Body of pancreas (tissue), 4 donors: ENCODE data around the gene ABHD4. TPM values are rescaled to one million over a fixed set of nuclear protein-coding genes. Genes with fewer than 3 reads are reported as not detected.
A peak's percentile ranks its signal among the peaks of the same experiment; 100 is the strongest.
"Not testable (repeated sequence)": the region's sequence is repeated elsewhere in the genome, so short reads cannot be mapped to it uniquely, and the experiment has no call there.

Experiments
- ATAC-seq: fragments of 150-250 bp; one replicate; pipeline ENCODE4 v1.9.1; 2016
- DNase-seq, 4 donors: peaks; one replicate each; pipeline ENCODE4 v3.0.0-alpha.2; 2019
- H3K27ac ChIP-seq, 4 donors: fragments of 200-600 bp; sonication (generic); 1 replicate in 3 of 4; 2 replicates in 1 of 4; pipeline versions ENCODE4 v1.5.1 to v1.6.1; 2016 to 2019; ENCODE audit warnings: mild to moderate bottlenecking in 1 of 4, mixed read lengths in 1 of 4, moderate library complexity in 1 of 4
- H3K27me3 ChIP-seq, 2 donors: fragments of 200-600 bp; sonication (generic); one replicate each; pipeline ENCODE4 v1.6.0; 2016; ENCODE audit warnings: mild to moderate bottlenecking in 1 of 2
- H3K36me3 ChIP-seq, 2 donors: fragments of 200-600 bp; sonication (generic); replicated peaks in 1 of 2; 2 replicates each; pipeline ENCODE4 v1.5.1; 2016; ENCODE audit warnings: low read depth in 2 of 2; ENCODE audit not compliant: insufficient read depth in 1 of 2
- H3K4me1 ChIP-seq: fragments of 200-600 bp; sonication (generic); one replicate; pipeline ENCODE4 v1.6.0; 2016
- H3K4me3 ChIP-seq, 2 donors: fragments of 200-600 bp; sonication (generic); 1 replicate in 1 of 2; 2 replicates in 1 of 2; pipeline ENCODE4 v1.5.1; 2016 to 2019
- H3K9me3 ChIP-seq, 3 donors: fragments of 200-600 bp; sonication (generic); 1 replicate in 2 of 3; 2 replicates in 1 of 3; pipeline ENCODE4 v1.5.1; 2016
- POLR2A ChIP-seq, 3 donors: fragments of 450-650 bp; IDR thresholded peaks; one replicate each; pipeline ENCODE4 v1.6.1; 2016; ENCODE audit warnings: antibody characterized with exemption in 3 of 3, mild to moderate bottlenecking in 2 of 3
- WGBS, 2 donors: methylation state at CpG; one replicate each; pipeline ENCODE4 v1.1.5; 2017; 5-methylcytosine and 5-hydroxymethylcytosine counted together
- intact Hi-C: fragments of 100-400 bp; cut with DNase I; formaldehyde crosslinking; loops from one replicate; pipeline ENCODE4 v1.15.1; 2023
- total RNA-seq, 2 donors: library from RNA; depleted of rRNA; stranded (reverse); fragments of >200 nt; gene quantifications; one replicate each; pipeline ENCODE4 v1.1.0, GENCODE V29; 2016
- TF ChIP-seq, protein P1 (sequence below), 7 experiments: fragments of 450-650 bp in 4 of 7; fragments of 200-600 bp in 3 of 7; sonication (generic) in 3 of 7; IDR thresholded peaks; one replicate each; pipeline ENCODE4 v1.5.1; 2016 to 2019; ENCODE audit warnings: antibody characterized with exemption in 7 of 7

Gene ABHD4
- total RNA-seq, 2 donors from 2014 or later: 11.9 to 28.3 TPM

DNA sequence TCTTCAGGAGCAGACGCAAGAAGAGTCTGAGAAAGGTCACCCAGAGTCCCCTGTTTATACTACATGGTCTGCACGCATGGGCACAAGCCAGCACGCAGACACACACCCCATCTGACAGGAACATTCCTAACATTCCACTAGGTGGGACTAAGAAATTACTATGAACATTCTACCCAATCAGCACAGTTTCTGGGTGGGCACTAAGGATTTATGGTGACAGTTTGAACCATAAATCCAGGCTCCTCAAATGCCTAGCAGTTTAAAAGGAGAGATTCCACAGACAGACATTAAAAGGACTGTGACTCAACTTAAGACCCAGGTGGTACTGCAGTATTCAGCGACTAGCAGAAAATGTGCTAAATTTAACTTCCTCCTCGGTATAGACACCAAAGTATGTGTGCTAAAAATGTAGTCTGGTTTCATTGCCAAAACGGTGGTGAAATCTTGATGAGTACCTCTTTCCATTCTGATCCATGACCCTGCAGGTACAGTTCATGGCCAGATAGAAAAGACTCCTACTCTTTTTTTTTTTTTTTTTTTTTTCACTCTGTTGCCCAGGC is 16.2 kb downstream of the ABHD4 start:
- peak in 1 of 3 donors; percentile 13 for TF ChIP-seq POLR2A (IDR thresholded peaks at IDR 0.05)
- TF ChIP-seq, protein P1, sequence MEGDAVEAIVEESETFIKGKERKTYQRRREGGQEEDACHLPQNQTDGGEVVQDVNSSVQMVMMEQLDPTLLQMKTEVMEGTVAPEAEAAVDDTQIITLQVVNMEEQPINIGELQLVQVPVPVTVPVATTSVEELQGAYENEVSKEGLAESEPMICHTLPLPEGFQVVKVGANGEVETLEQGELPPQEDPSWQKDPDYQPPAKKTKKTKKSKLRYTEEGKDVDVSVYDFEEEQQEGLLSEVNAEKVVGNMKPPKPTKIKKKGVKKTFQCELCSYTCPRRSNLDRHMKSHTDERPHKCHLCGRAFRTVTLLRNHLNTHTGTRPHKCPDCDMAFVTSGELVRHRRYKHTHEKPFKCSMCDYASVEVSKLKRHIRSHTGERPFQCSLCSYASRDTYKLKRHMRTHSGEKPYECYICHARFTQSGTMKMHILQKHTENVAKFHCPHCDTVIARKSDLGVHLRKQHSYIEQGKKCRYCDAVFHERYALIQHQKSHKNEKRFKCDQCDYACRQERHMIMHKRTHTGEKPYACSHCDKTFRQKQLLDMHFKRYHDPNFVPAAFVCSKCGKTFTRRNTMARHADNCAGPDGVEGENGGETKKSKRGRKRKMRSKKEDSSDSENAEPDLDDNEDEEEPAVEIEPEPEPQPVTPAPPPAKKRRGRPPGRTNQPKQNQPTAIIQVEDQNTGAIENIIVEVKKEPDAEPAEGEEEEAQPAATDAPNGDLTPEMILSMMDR (IDR thresholded peaks at IDR 0.05): no peak
- WGBS, 2 donors: 18 to 38% methylated on average over 6 of the region's 6 CpGs
- peaks cover 11% of the 10 kb centered on the region for H3K4me1 ChIP-seq
- intact Hi-C loops: no loop called here
- peak; percentile 90 for ATAC-seq
- peak; percentile 38 to 70 (median 54) for DNase-seq
- H3K9me3 ChIP-seq: no peaks in the 10 kb centered on the region
- H3K27me3 ChIP-seq: no peaks in the 10 kb centered on the region
- H3K4me3 ChIP-seq: no peak overlapping the region
- peak overlapping the region; percentile 22 to 77 (median 60) for H3K27ac ChIP-seq
- peaks cover 9 to 22% of the 10 kb centered on the region in 2 donors for H3K36me3 ChIP-seq

DNA sequence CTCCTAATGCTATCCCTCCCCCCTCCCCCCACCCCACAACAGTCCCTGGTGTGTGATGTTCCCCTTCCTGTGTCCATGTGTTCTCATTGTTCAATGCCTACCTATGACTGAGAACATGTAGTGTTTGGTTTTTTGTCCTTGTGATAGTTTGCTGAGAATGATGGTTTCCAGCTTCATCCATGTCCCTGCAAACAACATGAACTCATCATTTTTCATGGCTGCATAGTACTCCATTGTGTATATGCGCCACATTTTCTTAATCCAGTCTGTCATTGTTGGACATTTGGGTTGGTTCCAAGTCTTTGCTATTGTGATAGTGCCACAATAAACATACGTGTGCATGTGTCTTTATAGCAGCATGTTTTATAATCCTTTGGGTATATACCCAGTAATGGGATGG is 17.7 kb downstream of the ABHD4 start:
- H3K27ac ChIP-seq, intact Hi-C loops, H3K36me3 ChIP-seq, H3K4me3 ChIP-seq, H3K27me3 ChIP-seq, H3K9me3 ChIP-seq, ATAC-seq, DNase-seq: not testable (repeated sequence)
- WGBS, 2 donors: 82 to 92% methylated on average over 2 of the region's 2 CpGs
- peaks cover 11% of the 10 kb centered on the region for H3K4me1 ChIP-seq

DNA sequence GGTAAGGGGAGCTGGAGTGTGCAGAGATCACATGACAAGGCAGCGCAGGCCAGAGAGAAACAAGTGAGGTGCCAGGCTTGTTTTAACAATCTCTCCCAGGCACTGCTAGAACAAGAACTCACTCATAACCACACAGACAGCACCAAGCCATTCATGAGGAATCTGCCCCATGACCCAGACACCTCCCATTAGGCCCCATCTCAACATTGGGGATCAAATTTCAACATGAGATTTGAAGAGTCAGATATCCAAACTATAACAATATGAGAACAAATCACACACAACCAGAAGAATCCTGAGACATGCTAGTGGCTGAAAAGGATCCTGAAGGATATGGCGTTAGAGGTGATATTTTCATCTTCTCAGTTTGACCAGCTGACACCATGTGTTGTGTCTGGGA is 24.2 kb downstream of the ABHD4 start:
- H3K9me3 ChIP-seq: no peaks in the 10 kb centered on the region
- H3K27me3 ChIP-seq: no peaks in the 10 kb centered on the region
- H3K4me3 ChIP-seq: no peak overlapping the region
- no peaks in the 10 kb centered on the region for H3K36me3 ChIP-seq
- no peaks in the 10 kb centered on the region for H3K4me1 ChIP-seq
- H3K27ac ChIP-seq: no peak overlapping the region
- 89 to 95% methylated on average over 2 of the region's 2 CpGs for WGBS, 2 donors
- TF ChIP-seq, protein P1 (IDR thresholded peaks at IDR 0.05): no peak
- no peak for TF ChIP-seq POLR2A (IDR thresholded peaks at IDR 0.05)
- ATAC-seq (no peak), DNase-seq (no peak)
- intact Hi-C loops: no loop called here

DNA sequence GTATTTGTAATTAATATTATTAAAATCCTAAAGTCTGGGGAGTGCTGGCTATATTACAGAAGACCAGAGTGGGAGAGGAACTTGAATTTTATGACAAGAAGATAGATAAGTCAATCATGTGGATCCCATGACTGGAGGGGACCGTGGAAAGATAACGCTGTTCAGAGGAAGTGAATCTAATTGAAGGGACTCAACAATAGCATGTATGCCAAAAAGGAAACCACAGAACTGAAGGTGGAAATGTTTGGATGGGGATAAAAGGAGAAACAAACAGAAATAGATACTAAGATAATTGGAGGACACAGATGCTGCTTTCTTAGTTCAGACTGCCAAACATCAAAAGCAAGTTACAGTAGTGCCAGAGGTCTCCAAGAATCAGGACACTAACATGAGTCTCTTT is 24.9 kb downstream of the ABHD4 start:
- no peak overlapping the region for H3K4me3 ChIP-seq
- ATAC-seq (no peak), DNase-seq (no peak)
- H3K36me3 ChIP-seq: no peaks in the 10 kb centered on the region
- intact Hi-C loops: no loop called here
- H3K27me3 ChIP-seq: no peaks in the 10 kb centered on the region
- no peak overlapping the region for H3K27ac ChIP-seq
- TF ChIP-seq POLR2A (IDR thresholded peaks at IDR 0.05): no peak
- TF ChIP-seq, protein P1 (IDR thresholded peaks at IDR 0.05): no peak
- 36 to 61% methylated on average over 2 of the region's 2 CpGs for WGBS, 2 donors
- no peaks in the 10 kb centered on the region for H3K9me3 ChIP-seq
- no peaks in the 10 kb centered on the region for H3K4me1 ChIP-seq

DNA sequence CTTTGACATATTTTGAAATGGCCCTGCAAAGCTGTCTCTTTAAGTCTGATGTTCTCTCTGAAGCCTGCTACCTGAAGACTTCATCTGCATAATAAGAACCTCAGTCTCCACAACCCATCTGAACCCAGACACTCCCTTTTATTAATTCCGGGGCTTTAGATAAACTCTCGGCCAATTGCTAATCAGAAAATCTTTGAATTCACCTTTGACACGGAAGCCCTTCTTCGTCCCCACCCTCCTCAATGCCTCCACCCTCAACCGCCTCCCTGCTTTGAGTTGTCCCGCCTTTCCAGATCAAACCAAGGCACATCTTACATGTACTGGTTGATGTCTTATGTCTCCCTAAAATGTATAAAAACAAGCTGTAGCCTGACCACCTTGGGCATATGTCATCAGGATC is 28.5 kb downstream of the ABHD4 start:
- no peak for DNase-seq
- Histone ChIP-seq H3K27ac (no peak overlapping the region), H3K4me1 (no peaks in the 10 kb centered on the region), H3K9me3 (no peaks in the 10 kb centered on the region), H3K36me3 (no peaks in the 10 kb centered on the region), H3K4me3 (no peak overlapping the region), H3K27me3 (no peaks in the 10 kb centered on the region)
- no peak for ATAC-seq
- TF ChIP-seq POLR2A (IDR thresholded peaks at IDR 0.05): no peak
- TF ChIP-seq, protein P1 (IDR thresholded peaks at IDR 0.05): no peak
- intact Hi-C loops: no loop called here
- WGBS, 2 donors: 83 to 86% methylated on average over 6 of the region's 6 CpGs
